HEK293T (cell line): ENCODE data around the gene GNAQ.

Experiments
- BHLHE40 ChIP-seq: fragments of 450-650 bp; IDR thresholded peaks from 2 replicates; pipeline ENCODE4 v1.6.1; 2016; ENCODE audit warnings: mild to moderate bottlenecking, moderate library complexity, borderline replicate concordance
- CTBP1 ChIP-seq: fragments of 450-650 bp; IDR thresholded peaks from 2 replicates; pipeline ENCODE4 v1.6.1; 2016; ENCODE audit warnings: borderline replicate concordance
- ELF4 ChIP-seq: fragments of 450-650 bp; IDR thresholded peaks from 2 replicates; pipeline ENCODE4 v1.6.1; 2017; ENCODE audit warnings: antibody characterized with exemption
- FOXA1 ChIP-seq: fragments of 450-650 bp; IDR thresholded peaks from 2 replicates; pipeline ENCODE4 v1.6.1; 2016; ENCODE audit warnings: mild to moderate bottlenecking
- FOXK2 ChIP-seq: fragments of 450-650 bp; IDR thresholded peaks from 2 replicates; pipeline ENCODE4 v1.6.1; 2016; ENCODE audit warnings: mild to moderate bottlenecking
- HDGF ChIP-seq: fragments of 450-650 bp; IDR thresholded peaks from 2 replicates; pipeline ENCODE4 v1.6.1; 2017; ENCODE audit warnings: antibody characterized with exemption, borderline replicate concordance
- NFRKB ChIP-seq: fragments of 450-650 bp; IDR thresholded peaks from 2 replicates; pipeline ENCODE4 v1.6.1; 2016; ENCODE audit warnings: mild to moderate bottlenecking, moderate library complexity
- SUZ12 ChIP-seq: fragments of 450-650 bp; IDR thresholded peaks from 2 replicates; pipeline ENCODE4 v1.6.1; 2016; ENCODE audit warnings: mild to moderate bottlenecking
- TARDBP ChIP-seq: fragments of 450-650 bp; IDR thresholded peaks from 2 replicates; pipeline ENCODE4 v1.6.1; 2016

DNA sequence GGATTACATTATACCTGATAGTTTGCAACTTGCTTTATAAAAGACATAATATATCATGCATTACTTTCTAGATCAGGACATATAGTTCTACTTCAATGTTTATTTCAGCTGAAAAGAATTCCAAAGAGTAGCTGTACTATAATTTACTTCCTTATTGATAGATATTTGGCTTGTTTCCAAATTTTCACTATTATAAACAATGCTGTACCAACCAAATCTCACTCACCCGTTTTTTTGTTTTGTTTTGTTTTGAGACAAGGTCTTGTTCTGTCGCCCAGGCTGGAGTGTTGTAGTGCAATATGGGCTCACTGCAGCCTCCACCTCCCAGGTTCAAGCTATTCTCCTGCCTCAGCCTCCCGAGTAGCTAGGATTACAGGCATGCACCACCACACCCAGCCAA is 132.7 kb downstream of the GNAQ start:
- TF ChIP-seq HDGF, result no peak
- no peak for TF ChIP-seq CTBP1
- TF ChIP-seq SUZ12, result no peak
- TF ChIP-seq NFRKB, result no peak
- TF ChIP-seq FOXK2, result no peak
- TF ChIP-seq FOXA1, result no peak
- TF ChIP-seq ELF4, result no peak
- TF ChIP-seq TARDBP, result no peak
- TF ChIP-seq BHLHE40, result no peak
